IMR-90 (cell line): ENCODE measurements around the gene PPM1F. TPM values are rescaled to one million over a fixed set of nuclear protein-coding genes. Genes with fewer than 3 reads are reported as not detected.
"Not testable (repeated sequence)": the region's sequence is repeated elsewhere in the genome, so short reads cannot be mapped to it uniquely, and the experiment has no call there.

ENCODE experiments used
- ATAC-seq: fragments of 200-7000 bp; cut with Tn5 transposase; 2 replicates; pipeline ENCODE4 v1.9.1; 2020; ENCODE audit warnings: low read depth, mild to moderate bottlenecking, moderate library complexity
- BruUV-seq: library from RNA; stranded (reverse); fragments of 400-500 nt; replicated peaks from 2 replicates; lab custom pipeline; 2021; lab: Mats Ljungman, UMichigan
- CTCF ChIA-PET: fragments of 300-600 bp; formaldehyde crosslinking; extraction: SDS; loops from one replicate; lab custom pipeline; 2021; ENCODE audit warnings: antibody characterized with exemption; lab: Yijun Ruan, JAX
- POLR2A ChIA-PET: fragments of 300-600 bp; sonication (Branson Sonifier 250); formaldehyde crosslinking; loops from one replicate; lab custom pipeline; 2022; ENCODE audit warnings: antibody characterized with exemption; ENCODE audit not compliant: unreplicated experiment; lab: Charles Lee
- DNase-seq: peaks from one replicate; pipeline ENCODE4 v3.0.0; 2013
- H2AFZ ChIP-seq: replicated peaks from 2 replicates; pipeline ENCODE3; 2013; ENCODE audit warnings: low read length, mild to moderate bottlenecking; ENCODE audit not compliant: poor library complexity
- H2AK5ac ChIP-seq: 2 replicates; pipeline ENCODE4 v1.6.1; 2013; ENCODE audit warnings: low read depth, low read length, inconsistent platforms
- H2AK9ac ChIP-seq: replicated peaks from 2 replicates; pipeline ENCODE3; 2013; ENCODE audit warnings: mild to moderate bottlenecking, low read depth, low read length, moderate library complexity; ENCODE audit not compliant: poor library complexity
- H2BK120ac ChIP-seq: 2 replicates; pipeline ENCODE4 v1.6.1; 2013; ENCODE audit warnings: low read depth, low read length, inconsistent platforms
- H2BK15ac ChIP-seq: 3 replicates; pipeline ENCODE4 v1.6.1; 2013; ENCODE audit warnings: low read depth, low read length, inconsistent platforms
- H2BK20ac ChIP-seq: 2 replicates; pipeline ENCODE4 v1.6.1; 2013; ENCODE audit warnings: low read depth, mild to moderate bottlenecking, inconsistent platforms, low read length, moderate library complexity
- H2BK5ac ChIP-seq: 2 replicates; pipeline ENCODE4 v1.6.1; 2013; ENCODE audit warnings: mild to moderate bottlenecking, low read depth, low read length, inconsistent platforms; ENCODE audit not compliant: poor library complexity, severe bottlenecking
- H3K14ac ChIP-seq: replicated peaks from 2 replicates; pipeline ENCODE4 v1.6.1; 2013; ENCODE audit warnings: low read depth, low read length, inconsistent platforms
- H3K18ac ChIP-seq: 2 replicates; pipeline ENCODE4 v1.6.1; 2013; ENCODE audit warnings: low read depth, low read length, control low read depth
- H3K23ac ChIP-seq: 2 replicates; pipeline ENCODE4 v1.6.1; 2013; ENCODE audit warnings: low read depth, low read length, inconsistent platforms
- H3K27ac ChIP-seq: 2 replicates; pipeline ENCODE4 v1.5.1; 2013; ENCODE audit warnings: mild to moderate bottlenecking, control low read depth, low read length; ENCODE audit not compliant: insufficient read depth
- H3K27me3 ChIP-seq: 2 replicates; pipeline ENCODE4 v1.6.1; 2013; ENCODE audit warnings: low read length; ENCODE audit not compliant: control insufficient read depth, insufficient read depth
- H3K36me3 ChIP-seq: 2 replicates; pipeline ENCODE4 v1.6.1; 2013; ENCODE audit warnings: low read length, mixed read lengths; ENCODE audit not compliant: control insufficient read depth, insufficient read depth
- H3K4ac ChIP-seq: 2 replicates; pipeline ENCODE4 v1.6.1; 2013; ENCODE audit warnings: low read depth, low read length, inconsistent platforms
- H3K4me1 ChIP-seq: 2 replicates; pipeline ENCODE4 v1.6.1; 2013; ENCODE audit warnings: low read length, mixed read lengths; ENCODE audit not compliant: control insufficient read depth, insufficient read depth
- H3K4me2 ChIP-seq: 2 replicates; pipeline ENCODE4 v1.6.1; 2013; ENCODE audit warnings: low read depth, mild to moderate bottlenecking, control low read depth, low read length, moderate library complexity
- H3K4me3 ChIP-seq: 2 replicates; pipeline ENCODE4 v1.5.1; 2013; ENCODE audit warnings: low read depth, mild to moderate bottlenecking, control low read depth, low read length, moderate library complexity; ENCODE audit not compliant: insufficient read depth
- H3K56ac ChIP-seq: 2 replicates; pipeline ENCODE4 v1.6.1; 2013; ENCODE audit warnings: low read length, inconsistent platforms; ENCODE audit not compliant: insufficient read depth; ENCODE audit errors: extremely low read depth
- H3K79me1 ChIP-seq, 2 experiments: 2 replicates each; pipeline ENCODE4 v1.6.1; 2013; ENCODE audit warnings: low read length in 2 of 2, inconsistent platforms in 1 of 2, low read depth in 1 of 2
- H3K9ac ChIP-seq: 2 replicates; pipeline ENCODE4 v1.6.1; 2013; ENCODE audit warnings: low read depth, low read length, control low read depth
- H3K9me1 ChIP-seq: 2 replicates; pipeline ENCODE4 v1.6.1; 2013; ENCODE audit warnings: low read length, inconsistent platforms; ENCODE audit not compliant: insufficient read depth
- H3K9me3 ChIP-seq: 2 replicates; pipeline ENCODE4 v1.6.1; 2013; ENCODE audit warnings: low read length; ENCODE audit not compliant: control insufficient read depth, insufficient read depth
- H4K20me1 ChIP-seq: 2 replicates; pipeline ENCODE4 v1.6.1; 2013; ENCODE audit warnings: low read length, inconsistent platforms; ENCODE audit not compliant: insufficient read depth
- H4K5ac ChIP-seq: 2 replicates; pipeline ENCODE4 v1.6.1; 2013; ENCODE audit warnings: mild to moderate bottlenecking, low read depth, low read length, control low read depth
- H4K8ac ChIP-seq, 2 experiments: 2 replicates each; pipeline ENCODE4 v1.6.1; 2013; ENCODE audit warnings: low read depth in 2 of 2, low read length in 2 of 2, control low read depth in 1 of 2, inconsistent platforms in 1 of 2
- H4K91ac ChIP-seq: 2 replicates; pipeline ENCODE4 v1.6.1; 2013; ENCODE audit warnings: low read depth, low read length, inconsistent platforms; ENCODE audit not compliant: insufficient read depth
- WGBS, 2 experiments: methylation state at CpG; one replicate each; pipeline versions ENCODE4 v1.1.5 to v1.1.7; 2013; ENCODE audit warnings: missing lambda C conversion rate in 2 of 2; ENCODE audit not compliant: insufficient read length in 1 of 2; ENCODE audit errors: extremely low coverage in 2 of 2; 5-methylcytosine and 5-hydroxymethylcytosine counted together
- dilution Hi-C: fragments of 300-500 bp; cut with HindIII; formaldehyde crosslinking; loops from one replicate; pipeline ENCODE4 v1.14.3; 2018; ENCODE audit warnings: low sequenced_read_pairs; ENCODE audit not compliant: unreplicated experiment
- in situ Hi-C: fragments of 300-500 bp; cut with MboI; formaldehyde crosslinking; loops from 3 replicates; pipeline ENCODE4 v1.14.3; 2019; ENCODE audit warnings: low sequenced_read_pairs, inconsistent platforms, mixed read lengths
- intact Hi-C: fragments of 100-400 bp; cut with micrococcal nuclease; formaldehyde crosslinking; loops from 2 replicates; pipeline ENCODE4 v1.10.0; 2022
- polyA plus RNA-seq, 3 experiments: library from polyadenylated mRNA; depleted of rRNA; stranded (reverse); fragments of >200 nt; gene quantifications; 2 replicates each; pipeline ENCODE4 v1.2.3, GENCODE V29; 2012; ENCODE audit warnings: low replicate concordance in 1 of 3
- total RNA-seq: library from RNA; depleted of rRNA; stranded (reverse); fragments of >200 nt; gene quantifications from 2 replicates; pipeline ENCODE4 v1.2.3, GENCODE V29; 2012

The PPM1F gene
- total and polyA plus RNA-seq, 2 of the 4 experiments (the other 2 are of a cell fraction), result 20.8 to 30.3 TPM

- CTCF ChIA-PET, result not testable (repeated sequence)
These were observed 56.4 kb downstream of the PPM1F start for GRCh38 chr22:21896275-21896674.

More at GRCh38 chr22:21896275-21896674, 56.4 kb downstream of the PPM1F start:
- H3K23ac ChIP-seq, H3K27ac ChIP-seq, H3K4me1 ChIP-seq, H2AK5ac ChIP-seq, H3K18ac ChIP-seq, H4K91ac ChIP-seq, ATAC-seq, H3K4ac ChIP-seq, H2BK5ac ChIP-seq, H3K9me1 ChIP-seq, H3K4me2 ChIP-seq, H3K36me3 ChIP-seq, H2BK120ac ChIP-seq, H3K27me3 ChIP-seq, DNase-seq, H4K20me1 ChIP-seq, H3K14ac ChIP-seq, dilution Hi-C loops, H4K8ac ChIP-seq, H3K56ac ChIP-seq, H3K9me3 ChIP-seq, H2BK15ac ChIP-seq, H2AK9ac ChIP-seq, BruUV-seq, H2AFZ ChIP-seq, intact Hi-C loops, in situ Hi-C loops, H3K4me3 ChIP-seq, H2BK20ac ChIP-seq, H4K5ac ChIP-seq, H3K9ac ChIP-seq, H3K79me1 ChIP-seq: not testable (repeated sequence)
- POLR2A ChIA-PET, result interaction anchor here (0.5 kb wide), 1 partner anchor 12 kb away, joined by 3 read pairs; no protein-coding TSS in a partner anchor
- no CpG with 5 or more reads among the region's 4 CpGs for WGBS, 2 experiments
